Measurements from ENCODE around the gene HAP1. TPM values are rescaled to one million over a fixed set of nuclear protein-coding genes. Genes with fewer than 3 reads are reported as not detected.

Gene HAP1
- total RNA-seq, 1 donor: under 0.01 TPM

DNA sequence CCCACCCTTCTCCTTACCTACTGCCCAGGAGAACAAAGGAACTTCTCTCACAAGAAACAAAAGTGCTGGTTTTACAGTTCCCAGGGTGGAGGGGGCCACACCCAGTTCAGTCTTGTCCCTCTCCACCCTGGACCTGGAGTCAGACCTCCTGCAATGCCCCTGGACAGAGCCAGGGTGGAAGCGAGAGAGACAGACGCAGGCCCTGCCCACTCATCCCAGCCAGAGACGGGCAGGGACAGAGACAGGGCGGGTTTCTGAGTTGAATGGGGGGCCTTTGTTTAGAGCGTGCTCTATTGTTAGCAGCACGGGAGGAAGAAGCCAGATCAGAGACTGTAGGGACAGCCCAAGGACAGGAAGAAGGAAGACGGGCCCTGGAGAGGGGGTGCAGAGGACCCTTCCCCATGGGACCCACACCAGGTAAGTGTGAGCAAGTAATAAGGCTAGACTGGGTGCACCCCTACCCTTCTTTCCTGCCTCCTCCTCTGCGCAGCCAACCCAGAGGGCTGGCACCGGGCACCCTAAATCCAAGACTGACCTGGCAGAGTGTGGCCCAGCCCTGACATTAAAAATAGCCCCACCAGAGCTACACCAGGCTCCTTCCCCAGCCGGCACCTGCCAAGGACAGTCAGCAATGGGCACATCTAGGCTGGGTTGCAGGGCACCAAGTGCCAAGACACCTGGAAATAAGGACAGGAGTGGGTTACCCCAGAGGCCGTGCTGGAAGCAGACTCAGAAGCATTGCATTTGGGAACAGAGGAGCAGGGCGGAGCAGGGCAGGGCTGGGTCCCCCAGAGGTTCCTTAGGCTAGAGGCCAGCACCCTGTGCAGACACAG, 41.2 kb upstream of the HAP1 start:
- H3K4me3 ChIP-seq (ENCODE audit: insufficient read depth, low read length): no peak overlapping the region
- peaks cover 14% of the 10 kb centered on the region for H3K4me1 ChIP-seq (ENCODE audit: insufficient read depth, low read length)
- peak; percentile 61 for DNase-seq (ENCODE audit: insufficient read length, low spot score, missing footprints)
- peaks cover 6% of the 10 kb centered on the region for H4K20me1 ChIP-seq (ENCODE audit: insufficient read depth, low read length)
- no peak overlapping the region for H3K27ac ChIP-seq (ENCODE audit: low read depth, low read length)
- no peaks in the 10 kb centered on the region for H3K9me3 ChIP-seq (ENCODE audit: low read depth, low read length)
- no peak overlapping the region for H2AFZ ChIP-seq (ENCODE audit: low read length)
- no peaks in the 10 kb centered on the region for H3K79me2 ChIP-seq (ENCODE audit: insufficient read depth, low read length)
- no peak overlapping the region for H3K4me2 ChIP-seq (ENCODE audit: insufficient read depth, low read length)
- TF ChIP-seq, protein P1, sequence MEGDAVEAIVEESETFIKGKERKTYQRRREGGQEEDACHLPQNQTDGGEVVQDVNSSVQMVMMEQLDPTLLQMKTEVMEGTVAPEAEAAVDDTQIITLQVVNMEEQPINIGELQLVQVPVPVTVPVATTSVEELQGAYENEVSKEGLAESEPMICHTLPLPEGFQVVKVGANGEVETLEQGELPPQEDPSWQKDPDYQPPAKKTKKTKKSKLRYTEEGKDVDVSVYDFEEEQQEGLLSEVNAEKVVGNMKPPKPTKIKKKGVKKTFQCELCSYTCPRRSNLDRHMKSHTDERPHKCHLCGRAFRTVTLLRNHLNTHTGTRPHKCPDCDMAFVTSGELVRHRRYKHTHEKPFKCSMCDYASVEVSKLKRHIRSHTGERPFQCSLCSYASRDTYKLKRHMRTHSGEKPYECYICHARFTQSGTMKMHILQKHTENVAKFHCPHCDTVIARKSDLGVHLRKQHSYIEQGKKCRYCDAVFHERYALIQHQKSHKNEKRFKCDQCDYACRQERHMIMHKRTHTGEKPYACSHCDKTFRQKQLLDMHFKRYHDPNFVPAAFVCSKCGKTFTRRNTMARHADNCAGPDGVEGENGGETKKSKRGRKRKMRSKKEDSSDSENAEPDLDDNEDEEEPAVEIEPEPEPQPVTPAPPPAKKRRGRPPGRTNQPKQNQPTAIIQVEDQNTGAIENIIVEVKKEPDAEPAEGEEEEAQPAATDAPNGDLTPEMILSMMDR (IDR thresholded peaks at IDR 0.05; ENCODE audit: extremely low read depth, low read depth, low read length): no peak
- no peaks in the 10 kb centered on the region for H3K36me3 ChIP-seq (ENCODE audit: insufficient read depth, low read length)
- no peaks in the 10 kb centered on the region for H3K27me3 ChIP-seq (ENCODE audit: insufficient read depth, low read length)

DNA sequence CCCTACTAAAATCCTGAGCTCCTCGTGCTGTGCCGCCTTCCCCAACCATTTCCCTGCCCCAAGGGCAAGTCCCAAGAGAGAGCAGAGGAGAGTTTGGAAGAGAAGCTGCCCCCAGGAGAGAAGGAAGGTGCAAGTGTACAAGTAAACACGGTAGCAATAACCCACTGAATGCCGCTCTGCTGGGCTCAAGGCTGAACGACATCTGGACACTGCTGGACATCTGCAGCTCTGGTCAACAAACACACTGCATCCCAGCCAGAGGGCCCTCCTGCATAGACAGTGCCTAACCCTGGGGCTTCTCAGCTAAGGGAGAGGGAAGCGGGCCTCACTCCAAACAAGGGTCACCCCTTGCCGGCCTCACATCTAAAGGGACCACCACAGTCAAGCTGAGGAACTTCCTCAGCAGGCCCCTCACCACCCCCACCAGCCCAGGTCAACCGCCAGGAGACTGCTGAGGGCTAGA, 39.3 kb upstream of the HAP1 start:
- TF ChIP-seq, protein P1 (IDR thresholded peaks at IDR 0.05; ENCODE audit: extremely low read depth, low read depth, low read length): no peak
- peak; percentile 83 for DNase-seq (ENCODE audit: insufficient read length, low spot score, missing footprints)
- no peak overlapping the region for H3K4me3 ChIP-seq (ENCODE audit: insufficient read depth, low read length)
- H4K20me1 ChIP-seq (ENCODE audit: insufficient read depth, low read length): peaks cover 6% of the 10 kb centered on the region
- no peaks in the 10 kb centered on the region for H3K79me2 ChIP-seq (ENCODE audit: insufficient read depth, low read length)
- H3K27ac ChIP-seq (ENCODE audit: low read depth, low read length): no peak overlapping the region
- H3K36me3 ChIP-seq (ENCODE audit: insufficient read depth, low read length): no peaks in the 10 kb centered on the region
- H3K4me1 ChIP-seq (ENCODE audit: insufficient read depth, low read length): peaks cover 14% of the 10 kb centered on the region
- H2AFZ ChIP-seq (ENCODE audit: low read length): no peak overlapping the region
- H3K4me2 ChIP-seq (ENCODE audit: insufficient read depth, low read length): no peak overlapping the region
- no peaks in the 10 kb centered on the region for H3K27me3 ChIP-seq (ENCODE audit: insufficient read depth, low read length)
- H3K9me3 ChIP-seq (ENCODE audit: low read depth, low read length): no peaks in the 10 kb centered on the region

DNA sequence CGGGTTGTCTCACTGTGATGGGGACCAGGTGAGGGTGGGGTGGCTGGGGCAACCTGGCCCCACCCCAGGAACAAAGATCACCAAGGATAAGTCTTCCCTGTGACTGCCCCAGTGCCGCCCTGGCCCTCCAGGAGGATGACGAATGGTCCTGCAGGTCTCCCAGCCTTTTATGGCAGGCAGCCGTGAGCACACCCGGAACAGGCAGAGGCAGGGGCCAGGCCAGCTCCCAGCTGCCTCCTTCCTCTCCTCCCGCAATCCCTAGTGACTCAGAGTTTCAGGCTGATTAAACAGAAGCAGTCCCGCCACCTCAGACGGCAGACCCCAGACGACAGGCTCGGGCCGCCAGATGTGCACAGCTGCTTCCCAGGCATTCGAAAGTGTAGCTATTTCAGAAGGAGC, 38.7 kb upstream of the HAP1 start:
- no peak overlapping the region for H3K27ac ChIP-seq (ENCODE audit: low read depth, low read length)
- peaks cover 6% of the 10 kb centered on the region for H4K20me1 ChIP-seq (ENCODE audit: insufficient read depth, low read length)
- peak; percentile 98 for DNase-seq (ENCODE audit: insufficient read length, low spot score, missing footprints)
- no peaks in the 10 kb centered on the region for H3K36me3 ChIP-seq (ENCODE audit: insufficient read depth, low read length)
- H2AFZ ChIP-seq (ENCODE audit: low read length): no peak overlapping the region
- H3K4me1 ChIP-seq (ENCODE audit: insufficient read depth, low read length): peaks cover 13% of the 10 kb centered on the region
- H3K4me3 ChIP-seq (ENCODE audit: insufficient read depth, low read length): no peak overlapping the region
- no peaks in the 10 kb centered on the region for H3K9me3 ChIP-seq (ENCODE audit: low read depth, low read length)
- H3K27me3 ChIP-seq (ENCODE audit: insufficient read depth, low read length): no peaks in the 10 kb centered on the region
- H3K4me2 ChIP-seq (ENCODE audit: insufficient read depth, low read length): no peak overlapping the region
- TF ChIP-seq, protein P1 (IDR thresholded peaks at IDR 0.05; ENCODE audit: extremely low read depth, low read depth, low read length): no peak
- no peaks in the 10 kb centered on the region for H3K79me2 ChIP-seq (ENCODE audit: insufficient read depth, low read length)

DNA sequence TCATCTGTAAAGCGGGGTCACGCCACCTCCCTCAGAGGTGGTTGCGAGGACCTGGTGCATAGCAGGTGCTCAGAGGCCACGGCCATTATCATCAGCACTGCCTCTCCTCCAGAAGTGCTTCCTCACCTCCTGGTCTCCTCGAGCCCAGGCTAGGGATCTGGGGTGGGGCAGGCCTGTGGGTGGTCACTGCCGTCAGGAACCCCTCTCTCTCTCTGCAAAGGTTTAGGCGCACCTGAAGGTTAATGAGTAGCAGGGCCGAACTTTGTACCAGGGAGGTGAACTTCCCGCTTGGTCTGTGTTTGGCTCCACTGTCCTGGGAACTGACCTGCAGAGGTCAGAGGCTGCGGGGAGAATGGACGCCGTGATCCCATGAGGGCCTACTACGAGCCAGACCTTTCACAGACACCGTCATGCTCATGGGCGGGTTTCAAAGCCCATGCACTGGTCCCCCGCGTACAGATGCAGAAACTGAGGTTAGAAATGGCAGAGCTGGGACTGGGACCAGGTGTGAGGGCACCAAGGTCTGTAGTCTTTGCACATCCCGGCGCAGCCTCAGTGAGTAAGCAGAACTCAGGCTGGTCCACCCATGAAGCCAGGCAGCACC, 38.2 kb upstream of the HAP1 start:
- Histone ChIP-seq H3K27me3 (ENCODE audit: insufficient read depth, low read length) (no peaks in the 10 kb centered on the region), H3K36me3 (ENCODE audit: insufficient read depth, low read length) (no peaks in the 10 kb centered on the region), H3K9me3 (ENCODE audit: low read depth, low read length) (no peaks in the 10 kb centered on the region), H3K4me1 (ENCODE audit: insufficient read depth, low read length) (peaks cover 8% of the 10 kb centered on the region), H3K79me2 (ENCODE audit: insufficient read depth, low read length) (no peaks in the 10 kb centered on the region), H3K4me2 (ENCODE audit: insufficient read depth, low read length) (no peak overlapping the region), H3K27ac (ENCODE audit: low read depth, low read length) (no peak overlapping the region), H2AFZ (ENCODE audit: low read length) (no peak overlapping the region), H3K4me3 (ENCODE audit: insufficient read depth, low read length) (no peak overlapping the region), H4K20me1 (ENCODE audit: insufficient read depth, low read length) (peaks cover 6% of the 10 kb centered on the region)
- TF ChIP-seq, protein P1 (IDR thresholded peaks at IDR 0.05; ENCODE audit: extremely low read depth, low read depth, low read length): no peak
- peak; percentile 75 for DNase-seq (ENCODE audit: insufficient read length, low spot score, missing footprints)
